NCI-H1694 treated with DMSO at 0.1 percent for 48 hours (cell line): ENCODE results near the gene ATP6V1B1.
"Not testable (repeated sequence)": the region's sequence is repeated elsewhere in the genome, so short reads cannot be mapped to it uniquely, and the experiment has no call there.

Experiments
- DNase-seq: peaks from one replicate; lab custom pipeline; 2025; lab: John Stamatoyannopoulos, UW

Gene ATP6V1B1

GRCh38 chr2:70988726-70989648, 53.3 kb downstream of the ATP6V1B1 start:
- DNase-seq: no peak

DNA sequence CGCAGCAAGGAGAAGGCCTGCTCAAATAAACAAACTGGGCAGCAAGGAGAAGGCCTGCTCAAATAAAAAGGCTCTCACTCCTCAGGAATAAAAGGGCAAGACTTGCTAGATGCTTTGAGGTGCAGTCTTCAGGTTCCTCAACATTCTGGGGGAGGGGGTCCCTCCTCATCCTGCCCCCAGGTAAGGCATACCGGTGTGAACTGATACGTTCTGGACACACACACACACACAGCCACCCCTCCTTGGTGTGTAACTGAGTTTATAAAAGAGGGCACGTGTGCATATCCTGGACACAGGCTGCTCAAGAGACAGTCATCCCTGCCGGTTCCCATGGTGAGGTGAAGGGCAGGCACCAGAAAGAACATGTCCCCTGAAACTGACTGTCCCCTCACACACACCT, 54.5 kb downstream of the ATP6V1B1 start:
- no peak for DNase-seq

DNA sequence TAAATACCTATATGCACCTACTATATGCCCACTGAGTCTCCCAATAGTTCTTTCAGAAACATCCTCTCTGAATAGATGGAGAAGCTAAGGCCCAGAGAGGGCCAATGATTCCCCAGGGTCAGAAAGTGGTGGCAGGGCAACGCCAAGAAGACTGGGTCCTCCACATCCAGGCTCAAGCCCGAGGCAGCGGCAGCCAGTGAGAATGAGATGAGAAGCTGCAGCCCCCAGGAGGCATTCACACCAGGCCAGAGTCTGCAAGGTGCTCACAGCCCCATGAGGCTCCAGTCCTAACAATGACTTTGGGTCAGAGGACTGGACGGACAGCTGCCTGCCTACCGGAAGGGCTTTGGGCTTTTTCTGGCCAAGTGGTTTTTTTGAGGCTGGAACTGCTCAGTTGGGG, 55.4 kb downstream of the ATP6V1B1 start:
- DNase-seq: no peak

DNA sequence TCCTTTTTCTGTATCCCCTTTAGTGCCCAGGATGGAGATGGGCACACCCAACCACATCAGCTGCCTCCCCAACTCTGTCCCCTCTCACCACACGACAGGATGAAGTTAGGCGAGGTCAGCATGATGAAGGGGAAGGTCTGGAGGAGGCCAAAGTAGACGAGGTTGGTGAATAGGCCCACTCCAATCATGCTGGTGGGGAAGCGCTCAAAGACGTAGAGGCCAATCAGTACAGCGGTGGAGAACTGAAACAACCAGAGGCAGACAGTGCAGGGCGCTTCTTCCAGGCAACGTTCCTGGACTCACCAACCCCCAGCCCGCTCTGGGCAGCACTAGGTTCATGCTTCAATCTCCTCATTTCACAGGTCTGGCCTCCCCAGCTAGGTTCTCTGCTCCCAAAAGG, 56.0 kb downstream of the ATP6V1B1 start:
- no peak for DNase-seq

GRCh38 chr2:70992945-70993853, 57.5 kb downstream of the ATP6V1B1 start:
- DNase-seq: no peak

DNA sequence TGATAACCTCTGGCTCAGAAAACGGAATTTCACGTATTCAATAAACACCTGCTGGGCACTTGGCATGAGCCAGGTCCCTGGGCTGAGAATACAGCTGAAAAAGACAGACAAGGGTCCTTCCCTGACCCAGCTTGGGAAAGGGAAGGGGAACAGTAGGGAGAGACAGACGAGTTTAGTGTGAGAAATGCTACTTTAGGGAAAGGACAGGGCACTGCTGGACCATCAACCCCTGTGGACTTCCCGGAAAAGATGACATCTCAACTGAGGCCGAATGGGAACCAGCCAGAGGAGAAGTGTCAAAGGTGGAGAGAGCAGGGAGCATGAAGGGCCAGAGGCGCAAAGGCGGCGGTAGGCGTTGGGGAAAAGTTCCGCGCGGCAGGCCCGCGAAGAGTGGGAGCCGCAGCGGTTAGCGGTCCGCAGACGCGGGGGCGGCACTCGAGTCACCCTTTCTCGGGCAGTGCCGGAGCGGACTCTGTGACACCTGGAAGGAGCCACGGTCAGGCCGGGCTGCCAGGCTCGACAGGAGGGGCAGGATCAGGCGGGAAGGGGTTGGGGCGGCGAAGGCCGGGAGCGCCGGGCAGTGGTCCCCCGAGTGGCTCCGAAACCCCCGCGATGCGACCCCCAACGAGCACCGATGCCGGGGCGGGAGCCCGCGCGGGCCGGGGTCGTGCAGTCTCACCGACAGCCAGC, 58.5 kb downstream of the ATP6V1B1 start:
- DNase-seq: no peak

DNA sequence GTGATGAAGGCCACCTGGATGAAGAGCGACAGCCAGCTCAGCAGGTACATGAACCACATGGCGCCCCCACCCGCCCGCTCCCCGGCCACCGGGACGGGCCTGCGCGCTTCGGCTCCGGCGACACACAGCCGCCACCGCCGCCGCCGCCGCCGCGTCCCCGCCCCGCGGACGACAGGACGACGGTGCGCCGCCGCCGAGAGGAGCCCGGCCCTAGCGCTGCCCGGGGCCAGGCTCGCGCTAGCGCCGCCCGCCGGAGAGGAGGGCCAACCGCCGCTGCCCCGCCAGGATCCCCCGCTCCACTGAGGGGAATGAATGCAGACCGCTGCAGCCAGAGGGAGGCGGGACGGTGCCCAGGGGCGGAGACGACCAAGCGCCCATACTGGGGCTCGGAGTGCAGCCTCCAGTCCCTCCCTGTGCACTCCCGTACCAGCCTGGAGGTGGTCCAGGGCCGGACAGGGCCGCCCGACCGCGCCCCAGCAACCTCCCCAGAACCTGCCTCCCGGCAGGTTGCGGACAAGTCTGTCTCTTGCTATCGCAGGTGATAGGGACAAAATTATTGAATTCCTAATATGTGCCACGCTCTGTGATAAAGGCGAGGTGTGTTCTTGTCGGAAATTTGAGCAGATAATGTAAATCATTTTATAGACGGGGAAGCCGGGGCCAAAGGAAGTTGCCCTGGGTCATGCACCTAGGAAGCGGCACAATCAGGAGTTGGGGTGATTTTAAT, 59.2 kb downstream of the ATP6V1B1 start, which contains the start of gene TEX261:
TSS of gene TEX261 (minus strand) at position 175 of the 727 bp plus-strand sequence. CDS start at position 59, 116 bp downstream.
- DNase-seq: peak; percentile 84

DNA sequence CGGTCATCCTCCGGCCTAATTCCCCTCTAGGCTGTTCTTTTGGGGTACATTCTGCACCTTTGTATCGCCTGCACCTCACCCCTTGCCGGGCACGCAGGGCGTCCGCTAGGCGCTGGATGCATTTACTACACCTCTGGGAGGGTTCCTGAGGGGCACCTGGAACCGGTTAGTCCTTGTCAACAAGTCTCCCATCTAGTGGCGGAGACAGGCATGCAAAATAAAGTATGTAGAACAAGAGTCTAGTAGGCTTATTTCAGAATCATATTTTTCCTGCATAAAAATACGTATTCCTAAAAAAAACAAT, 59.7 kb downstream of the ATP6V1B1 start:
- DNase-seq: peak; percentile 44

GRCh38 chr2:70998885-70999284, 63.2 kb downstream of the ATP6V1B1 start:
- DNase-seq: not testable (repeated sequence)

GRCh38 chr2:70999362-70999761, 63.7 kb downstream of the ATP6V1B1 start:
- DNase-seq: no peak

GRCh38 chr2:70999931-71000330, 64.2 kb downstream of the ATP6V1B1 start:
- not testable (repeated sequence) for DNase-seq

- peak; percentile 32 for DNase-seq
Observed at GRCh38 chr2:71000780-71001591, 65.3 kb downstream of the ATP6V1B1 start.

DNA sequence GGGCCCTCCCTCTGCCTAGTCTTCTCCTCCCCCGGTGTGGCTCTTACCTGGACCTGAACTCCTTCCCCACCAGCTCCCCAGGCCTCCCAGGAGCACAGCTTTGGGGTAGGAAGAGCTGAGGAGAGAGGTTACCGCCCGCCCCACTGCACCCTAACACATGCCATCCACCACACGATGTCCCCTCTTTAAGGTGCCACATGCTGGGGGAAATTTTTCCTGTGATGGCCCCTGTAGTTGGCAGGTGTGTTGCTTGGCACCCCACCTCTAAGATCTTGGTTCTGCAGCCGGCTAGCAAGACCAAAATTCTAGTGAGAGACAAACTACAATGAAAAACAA, 65.9 kb downstream of the ATP6V1B1 start:
- no peak for DNase-seq

DNA sequence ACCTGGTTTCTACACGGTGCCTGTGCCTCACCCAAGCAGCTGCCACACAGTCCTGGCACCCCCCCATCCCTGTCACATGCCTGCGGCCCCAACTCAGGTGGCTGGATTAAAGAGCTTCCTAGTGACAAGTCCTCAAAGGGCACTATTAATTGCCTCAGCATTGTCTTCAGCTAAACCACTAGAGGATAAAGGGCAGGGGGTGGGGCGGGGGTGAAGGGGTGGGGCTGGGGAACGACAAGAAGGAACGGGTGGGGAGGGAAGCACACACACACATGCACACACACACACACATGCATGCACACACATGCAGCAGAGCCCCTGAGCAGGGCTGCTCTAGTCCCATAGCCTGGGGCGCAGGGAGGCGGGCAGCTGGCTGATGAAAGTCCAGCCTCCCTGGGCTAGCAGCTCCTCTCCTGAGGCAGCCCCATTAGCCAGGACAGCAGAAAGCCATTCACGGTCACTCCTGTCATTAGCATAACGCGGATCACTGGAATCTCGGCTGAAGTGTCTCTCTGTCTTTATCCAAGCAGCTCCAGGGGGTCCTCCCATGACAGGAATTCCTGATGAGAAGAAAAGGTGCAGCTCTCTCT, 66.4 kb downstream of the ATP6V1B1 start:
- DNase-seq: no peak

DNA sequence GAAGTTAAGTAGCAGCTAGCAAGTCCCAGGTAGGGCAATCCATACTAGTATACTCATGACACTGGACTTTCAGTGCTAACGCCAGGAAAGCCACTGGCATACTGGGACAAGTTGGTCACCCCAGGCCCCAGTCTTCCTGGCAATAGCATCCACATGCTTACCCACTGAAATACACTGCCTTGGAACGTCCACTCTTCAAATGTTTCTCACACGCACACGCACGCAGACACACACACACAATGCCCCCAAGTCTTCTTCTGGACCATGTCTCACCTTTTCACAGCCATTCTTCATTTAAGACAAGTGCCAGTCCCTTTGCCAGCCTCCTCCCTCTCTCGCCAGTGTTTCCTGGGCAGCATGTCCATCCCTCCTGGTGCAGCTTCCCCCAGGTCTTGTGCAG, 67.7 kb downstream of the ATP6V1B1 start:
- DNase-seq: no peak

DNA sequence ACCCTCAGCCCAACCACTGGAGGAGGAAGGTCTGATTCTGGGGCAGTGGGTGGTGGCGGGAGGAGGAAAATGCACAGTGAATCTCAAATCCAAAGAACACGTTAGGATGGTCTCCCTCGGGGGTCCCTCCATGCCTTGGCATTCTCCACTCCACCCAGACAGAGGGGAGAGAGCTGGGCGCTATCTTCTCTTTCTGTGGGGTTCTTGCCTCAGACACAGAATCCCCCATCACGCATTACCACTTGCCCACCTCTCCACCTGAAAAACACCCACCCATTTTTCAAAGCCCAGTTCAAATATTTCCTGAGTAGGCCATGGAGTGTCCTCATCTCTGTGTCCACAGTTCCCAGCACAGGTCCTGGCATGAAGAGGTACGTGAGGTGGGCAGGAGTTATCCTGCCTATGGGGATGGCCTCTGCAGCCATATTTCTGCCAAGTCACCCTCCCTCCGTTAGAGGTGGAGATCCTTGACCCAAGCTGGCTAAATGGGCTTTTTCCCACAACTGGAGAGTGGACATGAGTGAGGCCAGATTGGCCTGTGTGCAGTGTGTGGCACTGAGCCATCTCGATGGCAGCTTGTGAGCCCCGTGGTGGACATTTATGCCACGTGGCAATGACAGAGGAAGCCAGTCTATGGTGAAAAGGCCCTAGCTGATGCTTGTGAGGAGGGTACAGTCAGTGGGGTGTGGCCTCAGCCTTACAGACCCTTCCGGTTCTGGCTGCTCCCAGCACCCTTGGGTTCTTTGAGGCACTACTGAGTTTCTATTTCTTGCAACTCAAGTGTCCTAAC, 68.5 kb downstream of the ATP6V1B1 start:
- DNase-seq: no peak

- no peak for DNase-seq
Observed at GRCh38 chr2:71004857-71005256, 69.2 kb downstream of the ATP6V1B1 start.

DNA sequence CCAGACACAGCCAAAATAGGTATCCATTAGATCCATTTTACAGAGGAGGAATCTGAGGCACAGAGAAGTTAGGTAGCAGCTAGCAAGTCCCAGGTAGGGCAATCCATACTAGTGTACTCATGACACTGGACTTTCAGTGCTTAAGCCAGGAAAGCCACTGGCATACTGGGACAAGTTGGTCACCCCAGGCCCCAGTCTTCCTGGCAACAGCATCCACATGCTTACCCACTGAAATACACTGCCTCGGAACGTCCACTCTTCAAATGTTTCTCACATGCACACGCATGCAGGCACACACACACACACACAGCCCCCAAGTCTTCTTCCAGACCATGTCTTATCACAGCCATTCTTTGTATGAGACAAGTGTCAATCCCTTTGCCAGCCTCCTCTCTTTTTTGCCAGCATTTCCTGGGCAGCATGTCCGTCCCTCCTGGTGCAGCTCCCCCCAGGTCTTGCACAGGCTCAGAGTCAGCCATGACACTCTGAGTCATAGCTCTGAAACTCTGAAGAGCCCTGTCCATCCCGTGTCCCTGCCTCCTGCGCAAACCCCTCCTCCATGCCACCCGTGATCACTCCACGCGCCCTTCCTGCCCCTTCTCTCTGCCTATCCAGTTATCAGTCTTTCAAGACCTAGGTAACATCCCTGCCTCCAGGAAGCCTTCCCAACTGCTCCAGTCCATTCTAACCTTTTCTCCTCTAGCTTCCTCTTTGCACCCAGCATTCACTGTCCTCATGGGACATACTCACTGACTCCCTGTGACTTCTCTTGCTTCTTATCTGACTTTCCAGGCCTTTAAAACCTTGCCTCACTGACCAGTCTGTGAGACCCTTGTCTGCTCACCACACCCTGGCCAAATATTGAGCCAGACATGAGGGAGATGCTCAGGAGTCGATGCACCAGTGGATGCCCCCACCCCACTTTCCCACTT, 69.8 kb downstream of the ATP6V1B1 start:
- DNase-seq: no peak
